Sigmoid colon (tissue), 4 donors: ENCODE data around the gene PRAC1.

Experiments used
- CTCF ChIP-seq, 4 experiments: fragments of 450-650 bp in 3 of 4; fragments of 200-600 bp in 1 of 4; IDR thresholded peaks; one replicate each; pipeline ENCODE4 v1.5.1; 2016 to 2019; ENCODE audit warnings: antibody characterized with exemption in 4 of 4, mild to moderate bottlenecking in 3 of 4, moderate library complexity in 2 of 4
- POLR2AphosphoS5 ChIP-seq, 4 donors: sonication (generic); formaldehyde crosslinking; IDR thresholded peaks; one replicate each; pipeline ENCODE4 v1.6.1; 2017; ENCODE audit warnings: antibody characterized with exemption in 4 of 4

GRCh38 chr17:48727415-48728175, 5.3 kb upstream of the PRAC1 start:
- TF ChIP-seq CTCF (IDR thresholded peaks at IDR 0.05) (no peak), POLR2AphosphoS5 (IDR thresholded peaks at IDR 0.05) (no peak)
